GM23338 (cell line): ENCODE data around the gene EFCAB8. TPM values are rescaled to one million over a fixed set of nuclear protein-coding genes. Genes with fewer than 3 reads are reported as not detected.

Source experiments
- ATAC-seq: fragments of 200-7000 bp; cut with Tn5 transposase; 3 replicates; pipeline ENCODE4 v1.9.1; 2020
- DNase-seq: peaks from one replicate; pipeline ENCODE4 v3.0.0-alpha.2; 2015; ENCODE audit warnings: low spot score
- H2AFZ ChIP-seq: fragments of 200-600 bp; sonication (generic); 2 replicates; pipeline ENCODE4 v1.8.0; 2016; ENCODE audit warnings: antibody characterized with exemption, mild to moderate bottlenecking, moderate library complexity
- H3F3A ChIP-seq: fragments of 200-600 bp; sonication (generic); replicated peaks from 2 replicates; pipeline ENCODE4 v1.8.0; 2017; ENCODE audit warnings: antibody characterized with exemption, mixed run types, low read depth
- H3K27ac ChIP-seq: fragments of 200-600 bp; sonication (generic); 2 replicates; pipeline ENCODE4 v1.6.1; 2016; ENCODE audit warnings: low read depth
- H3K27me3 ChIP-seq: fragments of 200-600 bp; sonication (generic); 2 replicates; pipeline ENCODE4 v1.8.0; 2016; ENCODE audit warnings: mild to moderate bottlenecking, mixed run types, moderate library complexity; ENCODE audit not compliant: insufficient read depth
- H3K36me3 ChIP-seq: fragments of 200-600 bp; sonication (generic); 2 replicates; pipeline ENCODE4 v1.8.0; 2016; ENCODE audit warnings: mild to moderate bottlenecking; ENCODE audit not compliant: insufficient read depth
- H3K4me1 ChIP-seq: fragments of 200-600 bp; sonication (generic); 2 replicates; pipeline ENCODE4 v1.8.0; 2016; ENCODE audit warnings: mild to moderate bottlenecking, moderate library complexity; ENCODE audit not compliant: insufficient read depth
- H3K4me2 ChIP-seq: fragments of 200-600 bp; sonication (generic); 2 replicates; pipeline ENCODE4 v1.7.1; 2017; ENCODE audit warnings: mixed run types
- H3K4me3 ChIP-seq: fragments of 200-600 bp; sonication (generic); 2 replicates; pipeline ENCODE4 v1.6.1; 2016; ENCODE audit warnings: mixed run types
- H3K79me2 ChIP-seq: fragments of 200-600 bp; sonication (generic); replicated peaks from 2 replicates; pipeline ENCODE4 v1.8.0; 2017; ENCODE audit warnings: mild to moderate bottlenecking; ENCODE audit not compliant: insufficient read depth
- H3K9me2 ChIP-seq: fragments of 200-600 bp; sonication (generic); 2 replicates; pipeline ENCODE4 v1.8.0; 2017; ENCODE audit not compliant: insufficient read depth
- H4K20me1 ChIP-seq: fragments of 200-600 bp; sonication (generic); replicated peaks from 2 replicates; pipeline ENCODE4 v1.8.0; 2017; ENCODE audit warnings: mild to moderate bottlenecking; ENCODE audit not compliant: insufficient read depth
- H3K27ac Mint-ChIP-seq: 2 replicates; pipeline ENCODE4 v1.8.0; 2020; ENCODE audit warnings: inconsistent platforms, mild to moderate bottlenecking, moderate library complexity, mixed read lengths
- H3K27me3 Mint-ChIP-seq: 3 replicates; pipeline ENCODE4 v1.8.0; 2022; ENCODE audit warnings: low read depth, mild to moderate bottlenecking, moderate library complexity, mixed read lengths, inconsistent platforms; ENCODE audit not compliant: insufficient read depth, poor library complexity
- H3K36me3 Mint-ChIP-seq: 3 replicates; pipeline ENCODE4 v1.8.0; 2021; ENCODE audit warnings: low read depth, mild to moderate bottlenecking, inconsistent platforms, moderate library complexity, mixed read lengths
- H3K4me1 Mint-ChIP-seq: 3 replicates; pipeline ENCODE4 v1.8.0; 2020; ENCODE audit warnings: mild to moderate bottlenecking, inconsistent platforms, mixed read lengths
- H3K4me3 Mint-ChIP-seq: 3 replicates; pipeline ENCODE4 v1.8.0; 2021; ENCODE audit warnings: moderate library complexity, mild to moderate bottlenecking, inconsistent platforms, mixed read lengths
- H3K9me3 Mint-ChIP-seq: 3 replicates; pipeline ENCODE4 v1.8.0; 2020; ENCODE audit warnings: moderate library complexity, mild to moderate bottlenecking, inconsistent platforms, mixed read lengths
- CREB1 ChIP-seq: fragments of 250-450 bp; sonication (Bioruptor Pico); IDR thresholded peaks from 2 replicates; pipeline ENCODE4 v1.5.0; 2020; ENCODE audit warnings: low read depth, mild to moderate bottlenecking, moderate library complexity
- EZH2phosphoT487 ChIP-seq: fragments of 200-600 bp; sonication (generic); IDR thresholded peaks from one replicate; pipeline ENCODE4 v1.8.1; 2018; ENCODE audit warnings: antibody characterized with exemption; ENCODE audit not compliant: unreplicated experiment
- NANOG ChIP-seq: IDR thresholded peaks from 2 replicates; pipeline ENCODE4 v1.6.1; 2016; ENCODE audit warnings: antibody characterized with exemption, borderline replicate concordance
- POLR2AphosphoS5 ChIP-seq: IDR thresholded peaks from 2 replicates; pipeline ENCODE4 v1.6.1; 2016; ENCODE audit warnings: antibody characterized with exemption, low read depth
- STAT1 ChIP-seq: IDR thresholded peaks from one replicate; pipeline ENCODE4 v1.6.1; 2016; ENCODE audit warnings: antibody characterized with exemption; ENCODE audit not compliant: unreplicated experiment
- ZNF114 ChIP-seq: fragments of 250-450 bp; sonication (Bioruptor Pico); IDR thresholded peaks from 2 replicates; pipeline ENCODE4 v1.5.0; 2020; ENCODE audit warnings: mild to moderate bottlenecking, moderate library complexity
- ZNF331 ChIP-seq: fragments of 250-450 bp; sonication (Bioruptor Pico); IDR thresholded peaks from 2 replicates; pipeline ENCODE4 v1.5.0; 2020; ENCODE audit warnings: low read depth, mild to moderate bottlenecking, moderate library complexity
- polyA plus RNA-seq: library from polyadenylated mRNA; unstranded; fragments of >200 nt; fragmentation: Nextera tagmentation; extraction: Ambion mirVana; gene quantifications from 2 replicates; pipeline ENCODE4 v1.2.1, GENCODE V29; 2016
- total RNA-seq: library from RNA; depleted of rRNA; stranded (reverse); fragments of >200 nt; shearing (Covaris generic); gene quantifications from 2 replicates; pipeline ENCODE4 v1.2.3, GENCODE V29; 2014
- TF ChIP-seq, protein P1 (sequence below), 2 experiments: fragments of 200-600 bp in 1 of 2; sonication (generic) in 1 of 2; conservative IDR thresholded peaks; 2 replicates each; pipeline versions ENCODE4 v1.5.1 to v1.6.1; 2016 to 2017; ENCODE audit warnings: antibody characterized with exemption in 2 of 2, low read depth in 2 of 2, mild to moderate bottlenecking in 2 of 2, moderate library complexity in 1 of 2
- TF ChIP-seq, protein P2 (sequence below): fragments of 250-450 bp; sonication (Bioruptor Pico); IDR thresholded peaks from 2 replicates; pipeline ENCODE4 v1.5.0; 2020; ENCODE audit warnings: mild to moderate bottlenecking, moderate library complexity
- TF ChIP-seq, protein P3 (sequence below): IDR thresholded peaks from 2 replicates; pipeline ENCODE4 v1.6.1; 2016; ENCODE audit warnings: antibody characterized with exemption

Gene EFCAB8
- total and polyA plus RNA-seq, 2 experiments from 2014 or later, result 0.35 TPM; not detected in 1

DNA sequence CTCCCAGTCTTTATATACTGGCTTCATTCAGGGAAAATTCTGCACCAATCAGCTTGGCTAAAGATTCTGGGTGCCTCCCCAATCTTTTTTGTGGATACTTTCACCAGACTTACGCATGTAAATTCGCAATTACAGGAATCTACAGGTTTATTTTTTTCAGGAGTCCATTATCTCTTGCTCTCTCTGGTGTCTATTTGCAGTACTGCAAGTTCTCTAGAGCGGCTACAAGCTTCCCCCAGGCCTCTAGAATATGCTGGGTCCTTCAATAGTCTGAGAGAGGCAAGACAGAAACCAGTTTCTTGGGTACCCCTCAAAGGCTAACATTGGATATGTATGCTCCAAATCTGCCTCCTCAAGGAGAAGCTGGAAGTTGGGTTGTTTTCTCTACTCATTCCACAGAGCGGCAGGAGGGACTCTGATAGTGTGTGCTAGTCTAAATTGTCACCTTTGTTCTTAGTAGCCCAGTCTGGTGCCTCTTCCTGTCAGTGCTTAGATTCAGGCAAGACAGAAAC lies 87.0 kb downstream of the EFCAB8 start:
- H3K9me2 ChIP-seq, result no peaks in the 10 kb centered on the region
- no peaks in the 10 kb centered on the region for H3F3A ChIP-seq
- no peak overlapping the region for H3K27ac Mint-ChIP-seq
- peaks cover 39% of the 10 kb centered on the region for H3K27me3 Mint-ChIP-seq
- TF ChIP-seq, protein P1, sequence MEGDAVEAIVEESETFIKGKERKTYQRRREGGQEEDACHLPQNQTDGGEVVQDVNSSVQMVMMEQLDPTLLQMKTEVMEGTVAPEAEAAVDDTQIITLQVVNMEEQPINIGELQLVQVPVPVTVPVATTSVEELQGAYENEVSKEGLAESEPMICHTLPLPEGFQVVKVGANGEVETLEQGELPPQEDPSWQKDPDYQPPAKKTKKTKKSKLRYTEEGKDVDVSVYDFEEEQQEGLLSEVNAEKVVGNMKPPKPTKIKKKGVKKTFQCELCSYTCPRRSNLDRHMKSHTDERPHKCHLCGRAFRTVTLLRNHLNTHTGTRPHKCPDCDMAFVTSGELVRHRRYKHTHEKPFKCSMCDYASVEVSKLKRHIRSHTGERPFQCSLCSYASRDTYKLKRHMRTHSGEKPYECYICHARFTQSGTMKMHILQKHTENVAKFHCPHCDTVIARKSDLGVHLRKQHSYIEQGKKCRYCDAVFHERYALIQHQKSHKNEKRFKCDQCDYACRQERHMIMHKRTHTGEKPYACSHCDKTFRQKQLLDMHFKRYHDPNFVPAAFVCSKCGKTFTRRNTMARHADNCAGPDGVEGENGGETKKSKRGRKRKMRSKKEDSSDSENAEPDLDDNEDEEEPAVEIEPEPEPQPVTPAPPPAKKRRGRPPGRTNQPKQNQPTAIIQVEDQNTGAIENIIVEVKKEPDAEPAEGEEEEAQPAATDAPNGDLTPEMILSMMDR (conservative IDR thresholded peaks at IDR 0.05; ENCODE audit: low read depth in 2 of 2), result peak; percentile 57 to 76
- no peak for TF ChIP-seq ZNF331 (CRISPR knock-in tag)
- no peak overlapping the region for H3K4me3 ChIP-seq
- no peak overlapping the region for H3K4me3 Mint-ChIP-seq
- no peaks in the 10 kb centered on the region for H3K36me3 ChIP-seq
- H3K4me1 Mint-ChIP-seq, result peaks cover 10% of the 10 kb centered on the region
- H2AFZ ChIP-seq, result no peak overlapping the region
- peaks cover 4% of the 10 kb centered on the region; the same call in 1 of the 2 replicates for H4K20me1 ChIP-seq
- no peaks in the 10 kb centered on the region for H3K4me1 ChIP-seq
- no peaks in the 10 kb centered on the region for H3K36me3 Mint-ChIP-seq
- H3K79me2 ChIP-seq, result no peaks in the 10 kb centered on the region
- peak; percentile 88 for ATAC-seq
- no peak overlapping the region for H3K4me2 ChIP-seq
- peak; percentile 77 for DNase-seq
- H3K9me3 Mint-ChIP-seq, result no peaks in the 10 kb centered on the region
- H3K27me3 ChIP-seq, result peaks cover 43% of the 10 kb centered on the region
- no peak overlapping the region for H3K27ac ChIP-seq

DNA sequence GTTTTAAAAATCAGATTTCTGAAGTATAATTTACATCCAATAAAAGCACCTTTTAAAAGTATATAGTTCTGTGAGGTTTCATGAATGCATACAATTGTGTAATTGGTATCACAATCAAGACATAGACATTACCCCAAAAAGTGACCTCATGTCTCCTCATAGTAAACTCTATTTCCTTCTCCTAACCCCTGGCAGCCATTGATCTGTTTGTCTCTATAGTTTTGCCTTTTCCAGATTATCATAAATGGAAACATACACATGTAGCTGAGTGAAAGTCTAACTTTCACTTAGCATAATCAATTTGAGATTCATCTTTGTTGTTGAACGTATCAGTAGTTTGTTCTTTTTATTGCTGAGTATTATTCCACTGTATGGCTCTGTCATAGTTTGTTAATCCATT lies 87.9 kb downstream of the EFCAB8 start:
- H3K4me3 ChIP-seq, result no peak overlapping the region
- no peaks in the 10 kb centered on the region for H3K9me3 Mint-ChIP-seq
- H3K4me2 ChIP-seq, result no peak overlapping the region
- H2AFZ ChIP-seq, result no peak overlapping the region
- no peak overlapping the region for H3K27ac ChIP-seq
- H3K4me3 Mint-ChIP-seq, result no peak overlapping the region
- H3K4me1 ChIP-seq, result no peaks in the 10 kb centered on the region
- no peaks in the 10 kb centered on the region for H3K36me3 Mint-ChIP-seq
- DNase-seq (no peak), ATAC-seq (no peak)
- H3K36me3 ChIP-seq, result no peaks in the 10 kb centered on the region
- no peaks in the 10 kb centered on the region for H3K9me2 ChIP-seq
- H3K4me1 Mint-ChIP-seq, result peaks cover 14% of the 10 kb centered on the region
- no peak overlapping the region for H3K27ac Mint-ChIP-seq
- peaks cover 52% of the 10 kb centered on the region for H3K27me3 ChIP-seq
- H3K27me3 Mint-ChIP-seq, result peaks cover 48% of the 10 kb centered on the region
- peaks cover 4% of the 10 kb centered on the region; the same call in 1 of the 2 replicates for H4K20me1 ChIP-seq
- H3F3A ChIP-seq, result no peaks in the 10 kb centered on the region
- no peaks in the 10 kb centered on the region for H3K79me2 ChIP-seq
- TF ChIP-seq, protein P2, sequence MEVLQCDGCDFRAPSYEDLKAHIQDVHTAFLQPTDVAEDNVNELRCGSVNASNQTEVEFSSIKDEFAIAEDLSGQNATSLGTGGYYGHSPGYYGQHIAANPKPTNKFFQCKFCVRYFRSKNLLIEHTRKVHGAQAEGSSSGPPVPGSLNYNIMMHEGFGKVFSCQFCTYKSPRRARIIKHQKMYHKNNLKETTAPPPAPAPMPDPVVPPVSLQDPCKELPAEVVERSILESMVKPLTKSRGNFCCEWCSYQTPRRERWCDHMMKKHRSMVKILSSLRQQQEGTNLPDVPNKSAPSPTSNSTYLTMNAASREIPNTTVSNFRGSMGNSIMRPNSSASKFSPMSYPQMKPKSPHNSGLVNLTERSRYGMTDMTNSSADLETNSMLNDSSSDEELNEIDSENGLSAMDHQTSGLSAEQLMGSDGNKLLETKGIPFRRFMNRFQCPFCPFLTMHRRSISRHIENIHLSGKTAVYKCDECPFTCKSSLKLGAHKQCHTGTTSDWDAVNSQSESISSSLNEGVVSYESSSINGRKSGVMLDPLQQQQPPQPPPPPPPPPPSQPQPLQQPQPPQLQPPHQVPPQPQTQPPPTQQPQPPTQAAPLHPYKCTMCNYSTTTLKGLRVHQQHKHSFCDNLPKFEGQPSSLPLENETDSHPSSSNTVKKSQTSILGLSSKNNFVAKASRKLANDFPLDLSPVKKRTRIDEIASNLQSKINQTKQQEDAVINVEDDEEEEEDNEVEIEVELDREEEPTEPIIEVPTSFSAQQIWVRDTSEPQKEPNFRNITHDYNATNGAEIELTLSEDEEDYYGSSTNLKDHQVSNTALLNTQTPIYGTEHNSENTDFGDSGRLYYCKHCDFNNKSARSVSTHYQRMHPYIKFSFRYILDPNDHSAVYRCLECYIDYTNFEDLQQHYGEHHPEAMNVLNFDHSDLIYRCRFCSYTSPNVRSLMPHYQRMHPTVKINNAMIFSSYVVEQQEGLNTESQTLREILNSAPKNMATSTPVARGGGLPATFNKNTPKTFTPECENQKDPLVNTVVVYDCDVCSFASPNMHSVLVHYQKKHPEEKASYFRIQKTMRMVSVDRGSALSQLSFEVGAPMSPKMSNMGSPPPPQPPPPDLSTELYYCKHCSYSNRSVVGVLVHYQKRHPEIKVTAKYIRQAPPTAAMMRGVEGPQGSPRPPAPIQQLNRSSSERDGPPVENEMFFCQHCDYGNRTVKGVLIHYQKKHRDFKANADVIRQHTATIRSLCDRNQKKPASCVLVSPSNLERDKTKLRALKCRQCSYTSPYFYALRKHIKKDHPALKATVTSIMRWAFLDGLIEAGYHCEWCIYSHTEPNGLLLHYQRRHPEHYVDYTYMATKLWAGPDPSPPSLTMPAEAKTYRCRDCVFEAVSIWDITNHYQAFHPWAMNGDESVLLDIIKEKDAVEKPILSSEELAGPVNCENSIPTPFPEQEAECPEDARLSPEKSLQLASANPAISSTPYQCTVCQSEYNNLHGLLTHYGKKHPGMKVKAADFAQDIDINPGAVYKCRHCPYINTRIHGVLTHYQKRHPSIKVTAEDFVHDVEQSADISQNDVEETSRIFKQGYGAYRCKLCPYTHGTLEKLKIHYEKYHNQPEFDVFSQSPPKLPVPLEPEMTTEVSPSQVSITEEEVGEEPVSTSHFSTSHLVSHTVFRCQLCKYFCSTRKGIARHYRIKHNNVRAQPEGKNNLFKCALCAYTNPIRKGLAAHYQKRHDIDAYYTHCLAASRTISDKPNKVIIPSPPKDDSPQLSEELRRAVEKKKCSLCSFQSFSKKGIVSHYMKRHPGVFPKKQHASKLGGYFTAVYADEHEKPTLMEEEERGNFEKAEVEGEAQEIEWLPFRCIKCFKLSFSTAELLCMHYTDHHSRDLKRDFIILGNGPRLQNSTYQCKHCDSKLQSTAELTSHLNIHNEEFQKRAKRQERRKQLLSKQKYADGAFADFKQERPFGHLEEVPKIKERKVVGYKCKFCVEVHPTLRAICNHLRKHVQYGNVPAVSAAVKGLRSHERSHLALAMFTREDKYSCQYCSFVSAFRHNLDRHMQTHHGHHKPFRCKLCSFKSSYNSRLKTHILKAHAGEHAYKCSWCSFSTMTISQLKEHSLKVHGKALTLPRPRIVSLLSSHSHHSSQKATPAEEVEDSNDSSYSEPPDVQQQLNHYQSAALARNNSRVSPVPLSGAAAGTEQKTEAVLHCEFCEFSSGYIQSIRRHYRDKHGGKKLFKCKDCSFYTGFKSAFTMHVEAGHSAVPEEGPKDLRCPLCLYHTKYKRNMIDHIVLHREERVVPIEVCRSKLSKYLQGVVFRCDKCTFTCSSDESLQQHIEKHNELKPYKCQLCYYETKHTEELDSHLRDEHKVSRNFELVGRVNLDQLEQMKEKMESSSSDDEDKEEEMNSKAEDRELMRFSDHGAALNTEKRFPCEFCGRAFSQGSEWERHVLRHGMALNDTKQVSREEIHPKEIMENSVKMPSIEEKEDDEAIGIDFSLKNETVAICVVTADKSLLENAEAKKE (CRISPR knock-in tag), result no peak
- TF ChIP-seq NANOG, result no peak
- TF ChIP-seq ZNF114 (CRISPR knock-in tag), result no peak
- no peak for TF ChIP-seq EZH2phosphoT487
- TF ChIP-seq, protein P3, sequence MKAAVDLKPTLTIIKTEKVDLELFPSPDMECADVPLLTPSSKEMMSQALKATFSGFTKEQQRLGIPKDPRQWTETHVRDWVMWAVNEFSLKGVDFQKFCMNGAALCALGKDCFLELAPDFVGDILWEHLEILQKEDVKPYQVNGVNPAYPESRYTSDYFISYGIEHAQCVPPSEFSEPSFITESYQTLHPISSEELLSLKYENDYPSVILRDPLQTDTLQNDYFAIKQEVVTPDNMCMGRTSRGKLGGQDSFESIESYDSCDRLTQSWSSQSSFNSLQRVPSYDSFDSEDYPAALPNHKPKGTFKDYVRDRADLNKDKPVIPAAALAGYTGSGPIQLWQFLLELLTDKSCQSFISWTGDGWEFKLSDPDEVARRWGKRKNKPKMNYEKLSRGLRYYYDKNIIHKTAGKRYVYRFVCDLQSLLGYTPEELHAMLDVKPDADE, result no peak
- TF ChIP-seq CREB1 (CRISPR knock-in tag), result no peak
- no peak for TF ChIP-seq STAT1
- TF ChIP-seq, protein P1 (conservative IDR thresholded peaks at IDR 0.05; ENCODE audit: low read depth in 2 of 2), result no peak
- TF ChIP-seq POLR2AphosphoS5, result no peak
